Mesothelial cell of epicardium (in vitro differentiated cells): Measurements from ENCODE around the gene WDR7. TPM values are rescaled to one million over a fixed set of nuclear protein-coding genes. Genes with fewer than 3 reads are reported as not detected.

Source experiments
- DNase-seq, 2 experiments: peaks; one replicate each; pipeline ENCODE4 v3.0.0; 2021; ENCODE audit warnings: low spot score in 2 of 2; ENCODE audit not compliant: unreplicated experiment in 2 of 2
- H3K27ac Mint-ChIP-seq: 2 replicates; pipeline ENCODE4 v1.8.0; 2021; ENCODE audit warnings: mixed read lengths
- H3K27me3 Mint-ChIP-seq: 2 replicates; pipeline ENCODE4 v1.8.0; 2021; ENCODE audit warnings: low read depth, mixed read lengths
- H3K36me3 Mint-ChIP-seq: 2 replicates; pipeline ENCODE4 v1.8.0; 2021; ENCODE audit warnings: mixed read lengths
- H3K4me1 Mint-ChIP-seq: 2 replicates; pipeline ENCODE4 v1.8.0; 2021; ENCODE audit warnings: mixed read lengths
- H3K4me3 Mint-ChIP-seq: 2 replicates; pipeline ENCODE4 v1.8.0; 2021; ENCODE audit warnings: mild to moderate bottlenecking, moderate library complexity, mixed read lengths
- H3K9me3 Mint-ChIP-seq: 2 replicates; pipeline ENCODE4 v1.8.0; 2021; ENCODE audit warnings: mixed read lengths
- total RNA-seq: library from RNA; stranded (reverse); gene quantifications from 3 replicates; pipeline ENCODE4 v1.2.1, GENCODE V29; 2021
- TF ChIP-seq, protein P1 (sequence below): fragments of 200-600 bp; sonication (generic); IDR thresholded peaks from one replicate; pipeline ENCODE4 v1.5.0; 2021; ENCODE audit warnings: antibody characterized with exemption; ENCODE audit not compliant: unreplicated experiment

WDR7 gene
- total RNA-seq, 1 donor from 2014 or later: 28.0 TPM

GRCh38 chr18:56639571-56639970, 11.6 kb upstream of the WDR7 start:
- Mint-ChIP-seq H3K27me3 (no peaks in the 10 kb centered on the region), H3K4me3 (peak overlapping the region; percentile 98), H3K36me3 (peaks cover 3% of the 10 kb centered on the region), H3K4me1 (peaks cover 32% of the 10 kb centered on the region), H3K27ac (peak overlapping the region; percentile 100), H3K9me3 (peaks cover 8% of the 10 kb centered on the region)
- DNase-seq: no peak
- TF ChIP-seq, protein P1, sequence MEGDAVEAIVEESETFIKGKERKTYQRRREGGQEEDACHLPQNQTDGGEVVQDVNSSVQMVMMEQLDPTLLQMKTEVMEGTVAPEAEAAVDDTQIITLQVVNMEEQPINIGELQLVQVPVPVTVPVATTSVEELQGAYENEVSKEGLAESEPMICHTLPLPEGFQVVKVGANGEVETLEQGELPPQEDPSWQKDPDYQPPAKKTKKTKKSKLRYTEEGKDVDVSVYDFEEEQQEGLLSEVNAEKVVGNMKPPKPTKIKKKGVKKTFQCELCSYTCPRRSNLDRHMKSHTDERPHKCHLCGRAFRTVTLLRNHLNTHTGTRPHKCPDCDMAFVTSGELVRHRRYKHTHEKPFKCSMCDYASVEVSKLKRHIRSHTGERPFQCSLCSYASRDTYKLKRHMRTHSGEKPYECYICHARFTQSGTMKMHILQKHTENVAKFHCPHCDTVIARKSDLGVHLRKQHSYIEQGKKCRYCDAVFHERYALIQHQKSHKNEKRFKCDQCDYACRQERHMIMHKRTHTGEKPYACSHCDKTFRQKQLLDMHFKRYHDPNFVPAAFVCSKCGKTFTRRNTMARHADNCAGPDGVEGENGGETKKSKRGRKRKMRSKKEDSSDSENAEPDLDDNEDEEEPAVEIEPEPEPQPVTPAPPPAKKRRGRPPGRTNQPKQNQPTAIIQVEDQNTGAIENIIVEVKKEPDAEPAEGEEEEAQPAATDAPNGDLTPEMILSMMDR: no peak

- no peak for DNase-seq
- no peak overlapping the region for H3K27ac Mint-ChIP-seq
- peaks cover 8% of the 10 kb centered on the region for H3K9me3 Mint-ChIP-seq
- TF ChIP-seq, protein P1: no peak
- no peaks in the 10 kb centered on the region for H3K36me3 Mint-ChIP-seq
- no peak overlapping the region for H3K4me3 Mint-ChIP-seq
- peaks cover 14% of the 10 kb centered on the region for H3K4me1 Mint-ChIP-seq
- no peaks in the 10 kb centered on the region for H3K27me3 Mint-ChIP-seq
Observed at GRCh38 chr18:56641714-56642337, 9.3 kb upstream of the WDR7 start.

DNA sequence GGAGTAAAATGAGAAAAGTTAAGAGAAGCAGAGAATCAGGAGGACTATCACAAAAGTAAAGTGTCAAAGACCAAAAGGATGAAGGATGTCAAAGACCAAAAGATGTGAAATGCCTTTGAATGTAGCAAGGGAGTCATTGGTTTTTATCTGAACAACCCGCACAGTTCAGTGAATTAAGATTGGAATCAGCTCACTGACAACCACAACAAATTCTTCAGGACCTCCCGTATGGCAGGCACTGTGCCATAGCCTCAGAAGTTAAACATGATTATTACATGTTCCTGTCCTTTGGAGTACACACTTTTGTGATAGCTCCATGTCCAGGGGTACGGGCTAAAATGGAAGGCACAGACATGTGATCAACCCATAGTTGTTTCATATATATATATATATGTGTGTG, 7.8 kb upstream of the WDR7 start:
- TF ChIP-seq, protein P1: no peak
- H3K27me3 Mint-ChIP-seq: no peaks in the 10 kb centered on the region
- H3K27ac Mint-ChIP-seq: no peak overlapping the region
- H3K36me3 Mint-ChIP-seq: no peaks in the 10 kb centered on the region
- H3K4me1 Mint-ChIP-seq: peaks cover 8% of the 10 kb centered on the region
- H3K9me3 Mint-ChIP-seq: peaks cover 8% of the 10 kb centered on the region
- no peak for DNase-seq
- no peak overlapping the region for H3K4me3 Mint-ChIP-seq

DNA sequence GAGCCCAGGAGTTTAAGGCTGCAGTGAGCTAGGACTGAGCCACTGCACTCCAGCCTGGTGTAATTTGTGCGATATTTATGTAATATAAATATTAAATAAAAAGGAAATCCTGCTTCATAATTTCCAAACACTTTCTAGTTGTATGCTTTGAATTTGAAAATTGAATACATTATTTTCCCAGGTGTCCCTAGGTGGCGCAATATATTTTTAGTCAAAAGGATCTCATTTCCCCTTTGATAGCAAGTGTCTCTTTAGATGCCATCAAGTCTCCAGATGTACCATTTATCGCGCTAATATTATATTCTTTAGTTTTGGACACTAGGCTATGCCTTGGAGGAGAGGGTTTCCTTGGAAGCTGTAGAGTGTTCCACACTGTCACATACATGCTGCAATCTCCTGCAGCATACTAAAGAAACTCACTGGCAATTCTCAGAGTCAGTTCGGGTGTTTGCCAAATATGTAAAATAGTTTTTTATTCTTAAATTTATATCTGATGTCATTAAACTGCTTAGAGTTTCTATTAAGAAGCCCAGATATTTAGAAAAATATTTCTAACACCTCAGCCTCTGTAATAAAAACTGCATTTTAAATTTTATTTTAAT, 5.6 kb upstream of the WDR7 start:
- TF ChIP-seq, protein P1: peak; percentile 66
- H3K36me3 Mint-ChIP-seq: no peaks in the 10 kb centered on the region
- no peaks in the 10 kb centered on the region for H3K9me3 Mint-ChIP-seq
- peaks cover 2% of the 10 kb centered on the region for H3K4me1 Mint-ChIP-seq
- no peak overlapping the region for H3K27ac Mint-ChIP-seq
- DNase-seq: no peak
- no peaks in the 10 kb centered on the region for H3K27me3 Mint-ChIP-seq
- no peak overlapping the region for H3K4me3 Mint-ChIP-seq

GRCh38 chr18:56647071-56647470, 4.1 kb upstream of the WDR7 start:
- no peak for DNase-seq
- H3K27ac Mint-ChIP-seq: no peak overlapping the region
- H3K36me3 Mint-ChIP-seq: no peaks in the 10 kb centered on the region
- TF ChIP-seq, protein P1: no peak
- H3K4me1 Mint-ChIP-seq: peaks cover 12% of the 10 kb centered on the region
- no peak overlapping the region for H3K4me3 Mint-ChIP-seq
- H3K9me3 Mint-ChIP-seq: no peaks in the 10 kb centered on the region
- H3K27me3 Mint-ChIP-seq: no peaks in the 10 kb centered on the region
